Endothelial cell of umbilical vein (primary cell): ENCODE measurements around the gene CEBPB. TPM values are rescaled to one million over a fixed set of nuclear protein-coding genes. Genes with fewer than 3 reads are reported as not detected.

ENCODE experiments used
- BruUV-seq: library from RNA; stranded (reverse); fragments of 400-500 nt; replicated peaks from 2 replicates; lab custom pipeline; 2021; lab: Mats Ljungman, UMichigan
- CTCF ChIA-PET: fragments of 300-600, 350-600 bp; sonication (Branson Sonifier 250); formaldehyde crosslinking; loops from one replicate; lab custom pipeline; 2021; ENCODE audit warnings: antibody characterized with exemption, inconsistent platforms; lab: Charles Lee
- POLR2A ChIA-PET: fragments of 300-600, 350-600 bp; sonication (Branson Sonifier 250); formaldehyde crosslinking; loops from one replicate; lab custom pipeline; 2021; ENCODE audit warnings: antibody characterized with exemption, inconsistent platforms; lab: Charles Lee
- DNase-seq: peaks from one replicate; pipeline ENCODE4 v3.0.0-alpha.2; 2011; ENCODE audit warnings: low read depth, low spot score
- FAIRE-seq: peaks from 2 replicates; lab custom pipeline; 2011; peaks lifted over from hg19 to GRCh38; lab: Jason Lieb, UNC
- H2AFZ ChIP-seq: 2 replicates; pipeline ENCODE4 v1.6.0; 2012; ENCODE audit warnings: low read depth, low read length, control low read depth, inconsistent platforms
- H3K27ac ChIP-seq: 2 replicates; pipeline ENCODE4 v1.5.1; 2011; ENCODE audit warnings: low read depth, mild to moderate bottlenecking, control low read depth, low read length, moderate library complexity; ENCODE audit not compliant: insufficient read depth
- H3K27me3 ChIP-seq, 2 experiments: 2 replicates each; pipeline versions ENCODE4 v1.6.0 to v1.6.1; 2011; ENCODE audit warnings: low read length in 2 of 2, mixed read lengths in 1 of 2; ENCODE audit not compliant: control insufficient read depth in 2 of 2, insufficient read depth in 2 of 2
- H3K36me3 ChIP-seq, 2 experiments: 2 replicates in 1 of 2; 3 replicates in 1 of 2; pipeline ENCODE4 v1.5.1; 2011; ENCODE audit warnings: low read length in 2 of 2, mild to moderate bottlenecking in 1 of 2, moderate library complexity in 1 of 2; ENCODE audit not compliant: control insufficient read depth in 2 of 2, insufficient read depth in 2 of 2; ENCODE audit errors: extremely low read depth in 1 of 2
- H3K4me1 ChIP-seq: 3 replicates; pipeline ENCODE4 v1.5.1; 2011; ENCODE audit warnings: mild to moderate bottlenecking, low read length; ENCODE audit not compliant: control insufficient read depth, insufficient read depth; ENCODE audit errors: extremely low read depth
- H3K4me2 ChIP-seq: 2 replicates; pipeline ENCODE4 v1.6.1; 2011; ENCODE audit warnings: low read length, control low read depth, mixed read lengths; ENCODE audit not compliant: insufficient read depth
- H3K4me3 ChIP-seq, 3 experiments: fragments of 200-600 bp in 1 of 3; sonication (generic), shearing (Covaris generic) in 1 of 3; replicated peaks in 1 of 3; 2 replicates each; pipeline ENCODE4 v1.5.1; 2011 to 2016; ENCODE audit warnings: control low read depth in 3 of 3, low read length in 3 of 3, mild to moderate bottlenecking in 2 of 3, inconsistent platforms in 1 of 3, low read depth in 1 of 3, moderate library complexity in 1 of 3; ENCODE audit not compliant: insufficient read depth in 1 of 3
- H3K79me2 ChIP-seq: 2 replicates; pipeline ENCODE4 v1.6.0; 2012; ENCODE audit warnings: low read length, inconsistent platforms; ENCODE audit not compliant: control insufficient read depth, insufficient read depth
- H3K9ac ChIP-seq: replicated peaks from 2 replicates; pipeline ENCODE3; 2011; ENCODE audit warnings: low read length, control low read depth; ENCODE audit not compliant: insufficient read depth; ENCODE audit errors: extremely low read depth
- H3K9me1 ChIP-seq: replicated peaks from 3 replicates; pipeline ENCODE4 v1.6.0; 2011; ENCODE audit warnings: mild to moderate bottlenecking, low read length; ENCODE audit not compliant: control insufficient read depth, insufficient read depth; ENCODE audit errors: extremely low read depth
- H3K9me3 ChIP-seq: replicated peaks from 2 replicates; pipeline ENCODE4 v1.5.1; 2012; ENCODE audit warnings: low read length, inconsistent platforms; ENCODE audit not compliant: control insufficient read depth, insufficient read depth
- H4K20me1 ChIP-seq: replicated peaks from 2 replicates; pipeline ENCODE3; 2011; ENCODE audit warnings: mild to moderate bottlenecking, low read length; ENCODE audit not compliant: control insufficient read depth, insufficient read depth; ENCODE audit errors: extremely low read depth
- CTCF ChIP-seq, 2 donors: IDR thresholded peaks; 1 replicate in 1 of 2; 2 replicates in 1 of 2; pipeline ENCODE4 v1.5.1; 2011; ENCODE audit warnings: low read length in 2 of 2, mild to moderate bottlenecking in 2 of 2, moderate library complexity in 2 of 2, control low read depth in 1 of 2, inconsistent platforms in 1 of 2, low read depth in 1 of 2; ENCODE audit not compliant: insufficient read depth in 1 of 2; ENCODE audit errors: extremely low read depth in 1 of 2
- EZH2 ChIP-seq: IDR thresholded peaks from 2 replicates; pipeline ENCODE4 v1.6.1; 2012; ENCODE audit warnings: borderline replicate concordance, low read depth, mild to moderate bottlenecking, moderate library complexity, low read length, inconsistent platforms; ENCODE audit not compliant: severe bottlenecking
- MAX ChIP-seq: IDR thresholded peaks from 2 replicates; pipeline ENCODE4 v1.6.1; 2011; ENCODE audit not compliant: insufficient read depth, insufficient read length
- MYC ChIP-seq: IDR thresholded peaks from one replicate; pipeline ENCODE4 v1.6.1; 2011; ENCODE audit warnings: mild to moderate bottlenecking, low read depth, low read length
- dilution Hi-C: fragments of 300-500 bp; cut with MboI; formaldehyde crosslinking; loops from one replicate; pipeline ENCODE4 v1.15.0; 2019; ENCODE audit warnings: low sequenced_read_pairs; ENCODE audit not compliant: extremely low pct_ligation_motif_present
- intact Hi-C: fragments of 100-400 bp; cut with micrococcal nuclease; formaldehyde crosslinking; loops from one replicate; pipeline ENCODE4 v1.10.0; 2022
- polyA plus RNA-seq, 4 experiments: library from polyadenylated mRNA; depleted of rRNA in 3 of 4; stranded (reverse) in 3 of 4; unstranded in 1 of 4; fragments of >200 nt; gene quantifications; 2 replicates each; pipeline versions ENCODE4 v1.2.1 to v1.2.3, GENCODE V29; 2011 to 2012; ENCODE audit warnings: missing spikeins in 1 of 4
- total RNA-seq: library from RNA; stranded (reverse); gene quantifications from 2 replicates; pipeline ENCODE4 v1.2.3, GENCODE V29; 2021

CEBPB gene
- total and polyA plus RNA-seq, 2 donors (not counting 3 experiments of a cell fraction or from before 2014, with no cell fraction given): 3.7 to 11.4 TPM

- peaks cover 12% of the 10 kb centered on the region for H3K4me1 ChIP-seq
- POLR2A ChIA-PET: interaction anchor here (0.6 to 1.2 kb wide), 2 partner anchors 254 to 381 kb away, joined by 3 read pairs; no protein-coding TSS in a partner anchor
Measured at GRCh38 chr20:50191544-50192363, 1.1 kb downstream of the CEBPB start.

More at GRCh38 chr20:50191544-50192363, 1.1 kb downstream of the CEBPB start:
- Histone ChIP-seq H3K4me2 (peak overlapping the region; percentile 80), H4K20me1 (no peaks in the 10 kb centered on the region), H3K27ac (peak overlapping the region; percentile 64), H3K79me2 (peaks cover 11% of the 10 kb centered on the region), H3K9ac (peak overlapping the region; percentile 82), H2AFZ (peak overlapping the region; percentile 60), H3K9me3 (no peaks in the 10 kb centered on the region), H3K4me3 (peak overlapping the region; percentile 13 to 73 (median 60)), H3K36me3 (no peaks in the 10 kb centered on the region), H3K9me1 (no peaks in the 10 kb centered on the region), H3K27me3 (no peaks in the 10 kb centered on the region)
- BruUV-seq: TSS peak; percentile 55
- CTCF ChIA-PET: interaction anchor here (0.9 to 5.5 kb wide), 16 partner anchors 13 to 553 kb away, joined by 3 to 52 read pairs (median 4); no protein-coding TSS in a partner anchor
- intact Hi-C loops (loop anchor here (2.0 kb wide), 2 partner anchors 117 to 187 kb away; no protein-coding TSS in a partner anchor), dilution Hi-C loops (no loop called here)
- peak; percentile 68 for DNase-seq
- TF ChIP-seq EZH2 (no peak), MAX (no peak), MYC (no peak), CTCF (IDR thresholded peaks at IDR 0.05; ENCODE audit: extremely low read depth in 1 of 2, insufficient read depth in 1 of 2, low read depth in 1 of 2, low read length in 2 of 2) (peak; percentile 42 to 52)
- peak; percentile 37 for FAIRE-seq
